ENCODE data around the gene VAPB. TPM values are rescaled to one million over a fixed set of nuclear protein-coding genes. Genes with fewer than 3 reads are reported as not detected.

VAPB gene
- total RNA-seq, 1 experiment from 2014 or later = 51.1 TPM

DNA sequence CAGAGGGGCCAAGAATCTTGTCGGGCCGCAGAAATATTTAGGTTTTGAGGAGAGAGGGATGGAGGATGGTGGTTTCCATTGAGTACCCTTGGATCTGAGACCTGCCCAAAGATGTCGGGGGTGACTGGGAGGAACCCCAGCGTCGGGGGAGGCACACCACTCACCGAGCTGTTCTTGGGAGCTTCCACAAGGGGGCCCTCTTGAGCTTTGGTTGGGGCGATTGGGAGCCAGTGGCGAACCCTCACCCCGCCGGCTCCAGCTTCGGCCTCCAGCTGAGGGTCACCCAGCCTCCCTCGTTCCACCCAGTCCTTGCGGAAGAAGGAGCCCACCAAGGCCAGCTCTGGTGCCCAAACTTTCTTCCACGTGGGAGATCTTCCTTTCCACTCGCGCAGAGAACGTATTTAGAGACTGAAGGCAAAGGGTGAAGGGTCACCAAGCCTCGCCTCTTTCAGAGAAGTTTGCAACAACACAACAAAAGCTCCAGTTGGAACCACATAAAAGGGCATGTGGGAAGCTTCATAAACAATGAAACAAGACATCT, 92.5 kb downstream of the VAPB start:
- Histone ChIP-seq H4K20me1 (ENCODE audit: insufficient read depth) (no peaks in the 10 kb centered on the region), H3K36me3 (ENCODE audit: control insufficient read depth in 1 of 2, insufficient read depth in 2 of 2, low read length in 2 of 2) (no peaks in the 10 kb centered on the region), H2AFZ (ENCODE audit: low read depth, low read length, poor library complexity, severe bottlenecking) (peak overlapping the region; percentile 47), H3K27ac (ENCODE audit: low read depth, low read length) (no peak overlapping the region), H3K4me1 (ENCODE audit: control insufficient read depth in 1 of 2, insufficient read depth in 2 of 2, low read length in 2 of 2) (peaks cover 6 to 12% of the 10 kb centered on the region in 2 experiments), H3K4me2 (ENCODE audit: low read length) (peak overlapping the region; percentile 35; the same call in 1 of the 2 replicates), H3K27me3 (ENCODE audit: insufficient read depth, low read length) (no peaks in the 10 kb centered on the region), H3K9ac (ENCODE audit: low read length) (no peak overlapping the region), H3K79me2 (ENCODE audit: insufficient read depth, low read length) (no peaks in the 10 kb centered on the region), H3K9me3 (ENCODE audit: control insufficient read depth in 1 of 2, insufficient read depth in 1 of 2, low read depth in 1 of 2, low read length in 2 of 2) (peaks cover 3 to 10% of the 10 kb centered on the region in 2 experiments), H3K4me3 (replicated peaks in 1 of 2; ENCODE audit: low read depth in 1 of 2, low read length in 2 of 2) (no peak overlapping the region), H3K9me2 (ENCODE audit: insufficient read depth) (no peaks in the 10 kb centered on the region)
- peak; percentile 27 for DNase-seq (ENCODE audit: low read depth, low spot score)
- CTCF ChIA-PET = interaction anchor here (0.7 to 2.4 kb wide), 27 partner anchors 10 to 974 kb away, joined by 3 to 33 read pairs (median 4); partner anchors contain the start of genes GNAS, NPEPL1 and STX16
- TF ChIP-seq EZH2 (IDR thresholded peaks at IDR 0.05) = no peak
- no peak for TF ChIP-seq POLR2A (IDR thresholded peaks at IDR 0.05; ENCODE audit: borderline replicate concordance, extremely low read depth, insufficient read depth, insufficient read length)
- no peak for TF ChIP-seq EZH2phosphoT487 (IDR thresholded peaks at IDR 0.05; ENCODE audit: borderline replicate concordance)
- no peak for TF ChIP-seq SIN3A (IDR thresholded peaks at IDR 0.05; ENCODE audit: low read depth)
- TF ChIP-seq SRF (IDR thresholded peaks at IDR 0.05; ENCODE audit: low read depth) = no peak
- TF ChIP-seq, protein P1, sequence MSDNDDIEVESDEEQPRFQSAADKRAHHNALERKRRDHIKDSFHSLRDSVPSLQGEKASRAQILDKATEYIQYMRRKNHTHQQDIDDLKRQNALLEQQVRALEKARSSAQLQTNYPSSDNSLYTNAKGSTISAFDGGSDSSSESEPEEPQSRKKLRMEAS (IDR thresholded peaks at IDR 0.05) = no peak
- TF ChIP-seq YY1 (IDR thresholded peaks at IDR 0.05; ENCODE audit: extremely low read depth, insufficient replicate concordance, low read depth, low read length) = no peak
- TF ChIP-seq, protein P2, sequence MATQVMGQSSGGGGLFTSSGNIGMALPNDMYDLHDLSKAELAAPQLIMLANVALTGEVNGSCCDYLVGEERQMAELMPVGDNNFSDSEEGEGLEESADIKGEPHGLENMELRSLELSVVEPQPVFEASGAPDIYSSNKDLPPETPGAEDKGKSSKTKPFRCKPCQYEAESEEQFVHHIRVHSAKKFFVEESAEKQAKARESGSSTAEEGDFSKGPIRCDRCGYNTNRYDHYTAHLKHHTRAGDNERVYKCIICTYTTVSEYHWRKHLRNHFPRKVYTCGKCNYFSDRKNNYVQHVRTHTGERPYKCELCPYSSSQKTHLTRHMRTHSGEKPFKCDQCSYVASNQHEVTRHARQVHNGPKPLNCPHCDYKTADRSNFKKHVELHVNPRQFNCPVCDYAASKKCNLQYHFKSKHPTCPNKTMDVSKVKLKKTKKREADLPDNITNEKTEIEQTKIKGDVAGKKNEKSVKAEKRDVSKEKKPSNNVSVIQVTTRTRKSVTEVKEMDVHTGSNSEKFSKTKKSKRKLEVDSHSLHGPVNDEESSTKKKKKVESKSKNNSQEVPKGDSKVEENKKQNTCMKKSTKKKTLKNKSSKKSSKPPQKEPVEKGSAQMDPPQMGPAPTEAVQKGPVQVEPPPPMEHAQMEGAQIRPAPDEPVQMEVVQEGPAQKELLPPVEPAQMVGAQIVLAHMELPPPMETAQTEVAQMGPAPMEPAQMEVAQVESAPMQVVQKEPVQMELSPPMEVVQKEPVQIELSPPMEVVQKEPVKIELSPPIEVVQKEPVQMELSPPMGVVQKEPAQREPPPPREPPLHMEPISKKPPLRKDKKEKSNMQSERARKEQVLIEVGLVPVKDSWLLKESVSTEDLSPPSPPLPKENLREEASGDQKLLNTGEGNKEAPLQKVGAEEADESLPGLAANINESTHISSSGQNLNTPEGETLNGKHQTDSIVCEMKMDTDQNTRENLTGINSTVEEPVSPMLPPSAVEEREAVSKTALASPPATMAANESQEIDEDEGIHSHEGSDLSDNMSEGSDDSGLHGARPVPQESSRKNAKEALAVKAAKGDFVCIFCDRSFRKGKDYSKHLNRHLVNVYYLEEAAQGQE (IDR thresholded peaks at IDR 0.05; ENCODE audit: low read depth) = no peak
- TF ChIP-seq, protein P3, sequence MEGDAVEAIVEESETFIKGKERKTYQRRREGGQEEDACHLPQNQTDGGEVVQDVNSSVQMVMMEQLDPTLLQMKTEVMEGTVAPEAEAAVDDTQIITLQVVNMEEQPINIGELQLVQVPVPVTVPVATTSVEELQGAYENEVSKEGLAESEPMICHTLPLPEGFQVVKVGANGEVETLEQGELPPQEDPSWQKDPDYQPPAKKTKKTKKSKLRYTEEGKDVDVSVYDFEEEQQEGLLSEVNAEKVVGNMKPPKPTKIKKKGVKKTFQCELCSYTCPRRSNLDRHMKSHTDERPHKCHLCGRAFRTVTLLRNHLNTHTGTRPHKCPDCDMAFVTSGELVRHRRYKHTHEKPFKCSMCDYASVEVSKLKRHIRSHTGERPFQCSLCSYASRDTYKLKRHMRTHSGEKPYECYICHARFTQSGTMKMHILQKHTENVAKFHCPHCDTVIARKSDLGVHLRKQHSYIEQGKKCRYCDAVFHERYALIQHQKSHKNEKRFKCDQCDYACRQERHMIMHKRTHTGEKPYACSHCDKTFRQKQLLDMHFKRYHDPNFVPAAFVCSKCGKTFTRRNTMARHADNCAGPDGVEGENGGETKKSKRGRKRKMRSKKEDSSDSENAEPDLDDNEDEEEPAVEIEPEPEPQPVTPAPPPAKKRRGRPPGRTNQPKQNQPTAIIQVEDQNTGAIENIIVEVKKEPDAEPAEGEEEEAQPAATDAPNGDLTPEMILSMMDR (IDR thresholded peaks at IDR 0.05 in 2 of 3, conservative IDR thresholded peaks at IDR 0.05 in 1 of 3; ENCODE audit: borderline replicate concordance in 1 of 3, insufficient read depth in 1 of 3, low read depth in 2 of 3, low read length in 2 of 3) = peak; percentile 77 to 80 (median 79)
- TF ChIP-seq CEBPB (IDR thresholded peaks at IDR 0.05; ENCODE audit: low read depth) = no peak
- TF ChIP-seq FOSL1 (IDR thresholded peaks at IDR 0.05; ENCODE audit: low read depth) = no peak
- peak; percentile 90 for TF ChIP-seq RAD21 (IDR thresholded peaks at IDR 0.05; ENCODE audit: low read depth)
- TF ChIP-seq TCF7L2 (IDR thresholded peaks at IDR 0.05; ENCODE audit: borderline replicate concordance, extremely low read depth, insufficient read depth, insufficient read length) = no peak
- TF ChIP-seq CBX3 (IDR thresholded peaks at IDR 0.05; ENCODE audit: low read depth) = no peak
- ATAC-seq = peak; percentile 98
- RAD21 ChIA-PET (ENCODE audit: low non-redundant PET in 1 of 2, low total read pairs in 2 of 2, uncharacterized antibody in 2 of 2, unreplicated experiment in 2 of 2) = interaction anchor here (0.5 to 1.7 kb wide), 8 partner anchors 169 to 974 kb away, joined by 3 to 11 read pairs (median 3); partner anchors contain the start of gene STX16 (in 1 of the 2)
- POLR2A ChIA-PET = no interaction called here
- BruUV-seq (replicated peaks) = no TSS peak
- intact Hi-C loops (cut with micrococcal nuclease) = loop anchor here (1.0 to 10.0 kb wide), 5 partner anchors 171 to 921 kb away; partner anchors contain the start of genes NPEPL1 and STX16
